Mononuclear cell (primary cell): Measurements from ENCODE around the gene RAB11A. TPM values are rescaled to one million over a fixed set of nuclear protein-coding genes. Genes with fewer than 3 reads are reported as not detected.
A peak's percentile ranks its signal among the peaks of the same experiment; 100 is the strongest.

ENCODE experiments used
- H3K27me3 ChIP-seq: 2 replicates; pipeline ENCODE4 v1.6.0; 2011; ENCODE audit warnings: low read length, control low read depth; ENCODE audit not compliant: insufficient read depth
- H3K4me1 ChIP-seq: 2 replicates; pipeline ENCODE4 v1.5.1; 2011; ENCODE audit warnings: mild to moderate bottlenecking, low read length, control low read depth; ENCODE audit not compliant: insufficient read depth
- H3K4me3 ChIP-seq: 2 replicates; pipeline ENCODE4 v1.5.1; 2011; ENCODE audit warnings: mild to moderate bottlenecking, low read length, moderate library complexity
- H3K9me3 ChIP-seq: 2 replicates; pipeline ENCODE4 v1.5.1; 2011; ENCODE audit warnings: low read depth, mild to moderate bottlenecking, control low read depth, low read length
- total RNA-seq: library from RNA; depleted of rRNA; stranded (reverse); fragments of >200 nt; gene quantifications from one replicate; pipeline ENCODE4 v1.2.3, GENCODE V29; 2012

RAB11A gene
- 139 TPM for total RNA-seq

DNA sequence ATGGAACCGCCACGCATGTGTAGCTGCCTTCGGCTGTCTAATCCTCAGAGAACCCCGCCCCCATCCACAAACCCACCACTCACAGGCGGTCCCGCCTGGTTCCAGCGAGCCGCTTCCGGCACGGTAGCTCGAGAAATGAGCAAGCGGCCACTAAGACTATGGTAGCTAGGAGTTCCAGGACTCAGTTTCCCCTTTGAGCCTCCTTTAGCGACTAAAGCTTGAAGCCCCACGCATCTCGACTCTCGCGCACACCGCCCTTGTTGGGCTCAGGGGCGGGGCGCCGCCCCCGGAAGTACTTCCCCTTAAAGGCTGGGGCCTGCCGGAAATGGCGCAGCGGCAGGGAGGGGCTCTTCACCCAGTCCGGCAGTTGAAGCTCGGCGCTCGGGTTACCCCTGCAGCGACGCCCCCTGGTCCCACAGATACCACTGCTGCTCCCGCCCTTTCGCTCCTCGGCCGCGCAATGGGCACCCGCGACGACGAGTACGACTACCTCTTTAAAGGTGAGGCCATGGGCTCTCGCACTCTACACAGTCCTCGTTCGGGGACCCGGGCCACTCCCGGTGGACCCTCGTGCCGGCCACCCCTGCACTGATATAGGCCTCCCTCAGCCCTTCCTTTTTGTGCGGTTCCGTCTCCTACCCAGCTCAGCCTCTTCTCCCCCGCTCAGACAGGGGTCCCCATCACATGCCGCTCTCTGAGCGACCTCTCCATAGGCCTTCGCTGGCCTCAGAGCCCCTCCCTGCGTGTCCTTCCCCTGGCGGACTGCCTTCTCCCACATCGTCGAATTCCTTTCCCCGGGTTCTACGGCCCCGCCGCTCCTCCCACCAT is at the start of gene RAB11A:
TSS of gene RAB11A (plus strand) at position 366 of the 828 bp plus-strand sequence. CDS start at position 461, 95 bp downstream.
- Histone ChIP-seq H3K27me3 (no peaks in the 10 kb centered on the region), H3K4me3 (peak within 1 kb of the TSS; percentile 78), H3K9me3 (no peaks in the 10 kb centered on the region), H3K4me1 (peaks cover 26% of the 10 kb centered on the region)

DNA sequence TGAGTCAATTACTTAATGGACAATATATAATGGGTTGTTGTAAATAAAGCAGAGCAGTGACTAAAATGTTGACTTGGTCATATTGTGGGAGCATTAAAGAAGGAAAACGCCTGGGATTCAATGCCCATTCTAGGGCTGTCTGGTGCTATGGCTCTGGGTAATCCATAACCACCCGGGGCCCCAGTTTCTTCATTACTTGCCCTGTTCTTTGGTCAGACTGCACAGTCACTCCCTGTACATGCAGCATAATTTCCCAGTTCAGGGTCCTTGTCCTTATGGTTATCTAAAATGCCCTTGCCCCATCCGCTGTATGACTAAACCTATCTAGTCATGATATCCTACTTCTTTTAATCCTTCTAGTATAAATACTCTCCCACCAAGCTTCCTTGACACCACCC is 49.7 kb upstream of the RAB11A start:
- Histone ChIP-seq H3K4me1 (peaks cover 39% of the 10 kb centered on the region), H3K9me3 (no peaks in the 10 kb centered on the region), H3K4me3 (no peak overlapping the region), H3K27me3 (no peaks in the 10 kb centered on the region)

DNA sequence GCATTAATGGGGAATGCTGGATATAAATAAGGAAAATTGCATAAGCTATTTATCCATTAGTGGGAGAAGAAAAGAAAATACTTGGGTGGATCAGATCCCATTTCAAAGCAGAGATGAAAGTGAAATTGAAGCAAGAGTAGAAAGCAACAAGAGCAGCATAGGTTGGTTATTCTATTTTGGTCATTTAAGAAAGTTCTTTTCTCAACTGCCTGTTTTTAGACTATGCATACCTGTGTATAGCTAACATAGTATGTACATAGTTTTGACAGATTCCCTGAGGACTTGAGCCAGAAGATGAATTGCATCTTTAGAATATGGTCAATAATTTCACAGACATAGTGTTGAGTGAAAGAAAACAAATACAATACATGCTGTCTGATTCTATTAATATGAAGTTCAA is 48.2 kb upstream of the RAB11A start:
- Histone ChIP-seq H3K4me3 (no peak overlapping the region), H3K9me3 (no peaks in the 10 kb centered on the region), H3K27me3 (no peaks in the 10 kb centered on the region), H3K4me1 (peaks cover 45% of the 10 kb centered on the region)

- H3K27me3 ChIP-seq, result no peaks in the 10 kb centered on the region
- H3K4me1 ChIP-seq, result peaks cover 54% of the 10 kb centered on the region
- H3K9me3 ChIP-seq, result no peaks in the 10 kb centered on the region
- no peak overlapping the region for H3K4me3 ChIP-seq
Measured at GRCh38 chr15:65822316-65822715, 47.0 kb upstream of the RAB11A start.

- Histone ChIP-seq H3K4me3 (no peak overlapping the region), H3K9me3 (no peaks in the 10 kb centered on the region), H3K27me3 (no peaks in the 10 kb centered on the region), H3K4me1 (peaks cover 60% of the 10 kb centered on the region)
Measured at GRCh38 chr15:65824031-65824743, 45.1 kb upstream of the RAB11A start.

GRCh38 chr15:65824941-65825544 is 44.2 kb upstream of the RAB11A start:
- Histone ChIP-seq H3K27me3 (no peaks in the 10 kb centered on the region), H3K4me3 (no peak overlapping the region), H3K9me3 (no peaks in the 10 kb centered on the region), H3K4me1 (peaks cover 61% of the 10 kb centered on the region)

GRCh38 chr15:65827065-65827464 is 42.2 kb upstream of the RAB11A start:
- Histone ChIP-seq H3K4me1 (peaks cover 57% of the 10 kb centered on the region), H3K4me3 (no peak overlapping the region), H3K27me3 (no peaks in the 10 kb centered on the region), H3K9me3 (no peaks in the 10 kb centered on the region)

DNA sequence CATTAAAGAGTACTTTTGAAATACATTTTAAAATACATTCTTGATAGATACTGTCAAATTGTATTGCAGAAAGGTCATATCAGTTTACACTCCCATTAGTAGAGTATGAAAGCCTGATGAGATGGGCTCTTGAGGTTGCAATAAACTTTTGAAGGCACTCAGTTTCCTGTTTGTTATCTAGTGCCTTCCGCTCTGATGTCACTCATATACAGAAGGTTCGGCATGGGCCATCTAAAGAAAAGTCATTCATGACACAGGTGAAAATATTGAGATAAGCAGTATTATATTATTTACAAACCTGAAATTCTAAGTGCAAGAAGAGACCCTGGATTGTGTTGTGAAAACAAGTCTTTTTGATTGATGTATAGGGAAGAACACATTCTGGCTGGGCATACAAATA is 40.7 kb upstream of the RAB11A start:
- Histone ChIP-seq H3K4me3 (no peak overlapping the region), H3K27me3 (no peaks in the 10 kb centered on the region), H3K9me3 (no peaks in the 10 kb centered on the region), H3K4me1 (peaks cover 72% of the 10 kb centered on the region)

GRCh38 chr15:65829130-65829764 is 40.0 kb upstream of the RAB11A start:
- no peak overlapping the region for H3K4me3 ChIP-seq

DNA sequence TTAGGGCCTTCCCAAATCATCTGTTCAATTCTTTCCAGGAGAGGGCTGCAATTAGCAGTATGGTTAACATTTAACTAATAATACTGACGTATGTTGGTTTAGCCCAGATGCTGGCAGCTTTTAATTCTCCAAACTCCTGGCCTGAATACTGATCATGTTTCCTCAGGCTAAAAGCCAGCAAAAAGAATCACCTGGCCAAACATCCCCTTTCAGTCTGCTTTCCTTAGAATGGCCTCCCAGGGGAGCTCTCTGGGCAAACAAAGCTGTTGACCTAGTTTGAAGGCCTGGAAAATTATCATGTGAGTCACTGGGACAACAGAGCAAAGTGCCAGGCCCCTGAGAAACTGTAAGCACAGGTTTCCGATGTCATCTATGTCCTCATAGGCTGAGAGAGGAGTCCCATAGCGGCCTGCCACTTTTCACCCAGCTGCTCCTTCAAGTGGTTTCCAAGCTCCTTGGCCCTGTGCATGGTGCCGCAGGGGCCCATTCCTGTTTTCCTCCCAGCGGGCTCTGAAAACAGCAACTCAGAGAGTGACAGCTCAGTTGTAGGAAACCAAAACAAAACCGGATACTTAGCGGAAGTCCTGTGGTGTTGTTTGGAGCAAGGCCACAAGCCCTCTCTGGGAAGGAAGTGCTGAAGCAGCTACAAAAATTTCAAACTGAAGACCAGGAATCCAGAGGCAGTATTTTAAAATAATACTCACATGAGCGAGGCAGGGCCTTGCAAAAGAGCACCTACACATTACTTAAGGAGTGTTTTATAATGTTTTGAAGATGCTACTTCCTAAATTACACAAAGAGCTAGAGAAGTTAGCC is 36.5 kb upstream of the RAB11A start:
- Histone ChIP-seq H3K4me3 (no peak overlapping the region), H3K4me1 (peaks cover 74% of the 10 kb centered on the region), H3K27me3 (no peaks in the 10 kb centered on the region), H3K9me3 (no peaks in the 10 kb centered on the region)

More at GRCh38 chr15:65829130-65829764, 40.0 kb upstream of the RAB11A start:
- no peaks in the 10 kb centered on the region for H3K9me3 ChIP-seq
- H3K27me3 ChIP-seq, result no peaks in the 10 kb centered on the region
- H3K4me1 ChIP-seq, result peaks cover 72% of the 10 kb centered on the region

GRCh38 chr15:65833501-65834205 is 35.6 kb upstream of the RAB11A start:
- no peaks in the 10 kb centered on the region for H3K27me3 ChIP-seq
- no peak overlapping the region for H3K4me3 ChIP-seq
- no peaks in the 10 kb centered on the region for H3K9me3 ChIP-seq
- peaks cover 69% of the 10 kb centered on the region for H3K4me1 ChIP-seq

- Histone ChIP-seq H3K27me3 (no peaks in the 10 kb centered on the region), H3K4me1 (peaks cover 64% of the 10 kb centered on the region), H3K9me3 (no peaks in the 10 kb centered on the region), H3K4me3 (no peak overlapping the region)
Measured at GRCh38 chr15:65834603-65835282, 34.5 kb upstream of the RAB11A start.

- Histone ChIP-seq H3K27me3 (no peaks in the 10 kb centered on the region), H3K4me3 (no peak overlapping the region), H3K9me3 (no peaks in the 10 kb centered on the region), H3K4me1 (peaks cover 62% of the 10 kb centered on the region)
Measured at GRCh38 chr15:65835447-65835846, 33.8 kb upstream of the RAB11A start.
